NT2/D1 (cell line): ENCODE results near the gene ASIC2.

Experiments
- SUZ12 ChIP-seq: IDR thresholded peaks from 2 replicates; pipeline ENCODE4 v1.6.1; 2011; ENCODE audit not compliant: insufficient read length, insufficient read depth; ENCODE audit errors: extremely low read depth
- YY1 ChIP-seq: IDR thresholded peaks from 2 replicates; pipeline ENCODE4 v1.6.1; 2011; ENCODE audit not compliant: insufficient read length, insufficient read depth
- ZNF274 ChIP-seq: IDR thresholded peaks from 2 replicates; pipeline ENCODE4 v1.6.1; 2011; ENCODE audit warnings: mild to moderate bottlenecking, low read depth, low read length

GRCh38 chr17:33057564-33057963 is 235.5 kb downstream of the ASIC2 start:
- no peak for TF ChIP-seq YY1
- no peak for TF ChIP-seq ZNF274
- TF ChIP-seq SUZ12 = no peak
